ENCODE results near the gene ELP2. TPM values are rescaled to one million over a fixed set of nuclear protein-coding genes. Genes with fewer than 3 reads are reported as not detected.

Gene ELP2
- total and polyA plus RNA-seq, 12 donors = 33.7 to 69.2 (median 57.9) TPM

- 90 to 92% methylated on average over 9 of the region's 9 CpGs for WGBS, 2 donors
- Histone ChIP-seq H3K4me3 (peak overlapping the region in 1 of 10 donors; percentile 89), H3K36me3 (peaks cover 0 to 39% (median under 1%) of the 10 kb centered on the region in 9 donors), H3K27ac (no peak overlapping the region), H3K4me1 (peaks cover 0 to 45% (median 32%) of the 10 kb centered on the region in 9 donors), H3K9me3 (no peaks in the 10 kb centered on the region), H3K27me3 (no peaks in the 10 kb centered on the region)
- intact Hi-C loops (cut with DNase I) = loop anchor here in 1 of 10 donors (5.0 kb wide), 1 partner anchor 45 kb away; no protein-coding TSS in a partner anchor
- no peak for DNase-seq
- ATAC-seq = no peak
- TF ChIP-seq CTCF (IDR thresholded peaks at IDR 0.05) = no peak
Measured at GRCh38 chr18:36131692-36132483, 2.2 kb downstream of the ELP2 start.

- ATAC-seq = no peak
- no peaks in the 10 kb centered on the region for H3K9me3 ChIP-seq
Measured at GRCh38 chr18:36132756-36133155, 3.1 kb downstream of the ELP2 start.

GRCh38 chr18:36135264-36135663, 5.6 kb downstream of the ELP2 start:
- 90 to 94% methylated on average over 1 of the region's 1 CpG for WGBS, 2 donors
- Histone ChIP-seq H3K27ac (no peak overlapping the region), H3K9me3 (no peaks in the 10 kb centered on the region), H3K27me3 (no peaks in the 10 kb centered on the region), H3K4me3 (no peak overlapping the region), H3K36me3 (peaks cover 0 to 73% (median 22%) of the 10 kb centered on the region in 9 donors), H3K4me1 (peaks cover 0 to 35% (median 22%) of the 10 kb centered on the region in 9 donors)
- TF ChIP-seq CTCF (IDR thresholded peaks at IDR 0.05) = no peak
- ATAC-seq (no peak), DNase-seq (no peak)
- intact Hi-C loops (cut with DNase I) = no loop called here

More at GRCh38 chr18:36132756-36133155, 3.1 kb downstream of the ELP2 start:
- Histone ChIP-seq H3K36me3 (peaks cover 0 to 48% (median 7%) of the 10 kb centered on the region in 9 donors), H3K27ac (no peak overlapping the region), H3K27me3 (no peaks in the 10 kb centered on the region), H3K4me3 (no peak overlapping the region), H3K4me1 (peaks cover 0 to 44% (median 30%) of the 10 kb centered on the region in 9 donors)
- DNase-seq = no peak
- TF ChIP-seq CTCF (IDR thresholded peaks at IDR 0.05) = no peak
- intact Hi-C loops (cut with DNase I) = loop anchor here in 1 of 10 donors (5.0 kb wide), 1 partner anchor 45 kb away; no protein-coding TSS in a partner anchor
- 82 to 87% methylated on average over 3 of the region's 3 CpGs for WGBS, 2 donors

GRCh38 chr18:36139245-36139644, 9.5 kb downstream of the ELP2 start:
- H3K4me3 ChIP-seq = no peak overlapping the region
- DNase-seq (no peak), ATAC-seq (no peak)
- H3K36me3 ChIP-seq = peaks cover 0 to 100% (median 46%) of the 10 kb centered on the region in 9 donors
- TF ChIP-seq CTCF (IDR thresholded peaks at IDR 0.05) = no peak
- 91 to 93% methylated on average over 5 of the region's 5 CpGs for WGBS, 2 donors
- peaks cover 0 to 7% (median 0%) of the 10 kb centered on the region in 9 donors for H3K4me1 ChIP-seq
- intact Hi-C loops (cut with DNase I) = no loop called here
- H3K27ac ChIP-seq = no peak overlapping the region
- H3K27me3 ChIP-seq = no peaks in the 10 kb centered on the region
- H3K9me3 ChIP-seq = no peaks in the 10 kb centered on the region

Measured in heart right ventricle (tissue), 16 donors.